Measurements from ENCODE around the gene P2RX6.

DNA sequence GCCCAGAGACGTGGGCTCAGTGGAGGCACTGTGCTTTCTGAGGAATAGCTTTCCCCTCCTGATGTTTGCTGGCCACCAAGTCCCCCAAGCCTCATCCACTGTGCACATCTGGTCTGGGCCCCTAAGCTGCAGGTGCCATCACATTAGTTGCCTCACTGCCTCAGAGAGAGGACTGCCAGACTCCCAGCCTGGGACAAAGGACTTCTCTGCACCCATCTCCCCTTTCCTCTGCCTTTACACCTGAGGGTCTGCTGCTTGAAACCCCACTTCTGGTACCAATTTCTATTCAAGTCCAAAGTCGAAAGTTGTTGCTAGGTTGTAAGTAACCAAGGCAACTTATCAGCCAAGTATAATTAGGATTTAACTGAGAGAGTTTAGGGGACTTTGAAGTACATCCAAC, 36.5 kb upstream of the P2RX6 start:
- TF ChIP-seq, protein P1, sequence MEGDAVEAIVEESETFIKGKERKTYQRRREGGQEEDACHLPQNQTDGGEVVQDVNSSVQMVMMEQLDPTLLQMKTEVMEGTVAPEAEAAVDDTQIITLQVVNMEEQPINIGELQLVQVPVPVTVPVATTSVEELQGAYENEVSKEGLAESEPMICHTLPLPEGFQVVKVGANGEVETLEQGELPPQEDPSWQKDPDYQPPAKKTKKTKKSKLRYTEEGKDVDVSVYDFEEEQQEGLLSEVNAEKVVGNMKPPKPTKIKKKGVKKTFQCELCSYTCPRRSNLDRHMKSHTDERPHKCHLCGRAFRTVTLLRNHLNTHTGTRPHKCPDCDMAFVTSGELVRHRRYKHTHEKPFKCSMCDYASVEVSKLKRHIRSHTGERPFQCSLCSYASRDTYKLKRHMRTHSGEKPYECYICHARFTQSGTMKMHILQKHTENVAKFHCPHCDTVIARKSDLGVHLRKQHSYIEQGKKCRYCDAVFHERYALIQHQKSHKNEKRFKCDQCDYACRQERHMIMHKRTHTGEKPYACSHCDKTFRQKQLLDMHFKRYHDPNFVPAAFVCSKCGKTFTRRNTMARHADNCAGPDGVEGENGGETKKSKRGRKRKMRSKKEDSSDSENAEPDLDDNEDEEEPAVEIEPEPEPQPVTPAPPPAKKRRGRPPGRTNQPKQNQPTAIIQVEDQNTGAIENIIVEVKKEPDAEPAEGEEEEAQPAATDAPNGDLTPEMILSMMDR (IDR thresholded peaks at IDR 0.05), result no peak
- no peak for TF ChIP-seq POLR2A (IDR thresholded peaks at IDR 0.05)
- TF ChIP-seq POLR2AphosphoS5 (IDR thresholded peaks at IDR 0.05), result no peak
- no peak for TF ChIP-seq EP300 (IDR thresholded peaks at IDR 0.05)
